Colonic mucosa (tissue), 4 donors: ENCODE measurements around the gene AARS2. TPM values are rescaled to one million over a fixed set of nuclear protein-coding genes. Genes with fewer than 3 reads are reported as not detected.

ENCODE experiments used
- DNase-seq: peaks from one replicate; pipeline ENCODE4 v3.0.0-alpha.2; 2020
- H3K27ac ChIP-seq: fragments of 200-600 bp; one replicate; pipeline ENCODE4 v1.8.0; 2021
- H3K27me3 ChIP-seq: fragments of 200-600 bp; one replicate; pipeline ENCODE4 v1.8.0; 2021
- H3K36me3 ChIP-seq: fragments of 200-600 bp; one replicate; pipeline ENCODE4 v1.8.0; 2021
- H3K4me1 ChIP-seq: fragments of 200-600 bp; one replicate; pipeline ENCODE4 v1.8.0; 2021; ENCODE audit warnings: mild to moderate bottlenecking
- H3K4me3 ChIP-seq: fragments of 200-600 bp; one replicate; pipeline ENCODE4 v1.8.0; 2021
- H3K9ac ChIP-seq, 2 donors: one replicate each; pipeline ENCODE4 v1.7.0; 2013; ENCODE audit warnings: control low read depth in 2 of 2, low read depth in 2 of 2, low read length in 2 of 2
- H3K9me3 ChIP-seq: fragments of 200-600 bp; one replicate; pipeline ENCODE4 v1.8.0; 2021
- intact Hi-C: fragments of 100-400 bp; cut with DNase I; formaldehyde crosslinking; loops from one replicate; pipeline ENCODE4 v1.14.1; 2022
- total RNA-seq, 2 donors: library from RNA; stranded (reverse); fragmentation: NEBNext Ultra II Directional in 1 of 2; extraction: Animal tissue kit (Norgen Biotek cat#: 25700) in 1 of 2; gene quantifications; one replicate each; pipeline ENCODE4 v1.2.1, GENCODE V29; 2021
- TF ChIP-seq, protein P1 (sequence below): fragments of 200-600 bp; IDR thresholded peaks from one replicate; pipeline ENCODE4 v1.8.0; 2022; ENCODE audit warnings: antibody characterized with exemption, mild to moderate bottlenecking
- donor health status: healthy.
- donor health status: DM: no; HTN: no; CAD: no.
- donor health status: DM: no; HTN: no; CAD: no.

Gene AARS2
- total RNA-seq, 2 donors from 2014 or later, result 9.0 to 27.7 TPM

DNA sequence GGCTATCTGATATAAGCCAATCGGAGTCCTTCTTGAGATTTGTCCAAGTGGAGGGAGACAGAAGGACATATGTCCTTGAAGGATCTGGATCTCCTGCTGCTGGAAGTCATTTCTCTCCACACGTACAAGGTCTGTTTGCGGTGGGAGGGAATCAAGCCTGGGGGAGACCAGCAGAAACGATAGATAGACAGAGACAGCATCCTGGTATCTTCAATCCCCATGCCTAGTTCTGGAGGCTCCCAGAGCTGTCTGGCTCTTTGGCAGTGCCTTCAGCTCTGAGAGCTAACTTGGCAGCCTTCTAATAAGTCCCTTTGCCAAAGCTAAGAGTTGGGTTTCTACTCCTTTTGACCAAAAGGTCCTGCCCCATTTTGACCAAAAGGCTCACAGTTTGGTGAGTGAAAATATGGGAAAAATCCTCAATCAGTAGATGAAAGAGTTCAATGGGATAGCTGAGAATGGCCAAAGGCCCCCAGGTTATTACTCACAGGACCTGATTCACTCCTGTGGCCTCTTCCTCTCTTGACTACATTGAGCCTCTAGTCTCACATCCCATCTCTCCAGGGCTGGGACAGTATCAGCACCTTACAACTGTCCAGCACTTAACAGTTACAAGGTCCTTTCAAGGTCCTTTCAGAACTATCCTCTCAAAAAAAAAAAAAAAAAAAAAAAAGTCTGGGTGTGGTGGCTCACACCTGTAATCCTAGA lies 20.3 kb downstream of the AARS2 start:
- Histone ChIP-seq H3K4me1 (peaks cover 9% of the 10 kb centered on the region), H3K36me3 (no peaks in the 10 kb centered on the region), H3K27ac (no peak overlapping the region), H3K27me3 (peaks cover 33% of the 10 kb centered on the region), H3K9me3 (no peaks in the 10 kb centered on the region), H3K4me3 (no peak overlapping the region), H3K9ac (no peak overlapping the region)
- DNase-seq, result no peak
- intact Hi-C loops, result no loop called here
- TF ChIP-seq, protein P1, sequence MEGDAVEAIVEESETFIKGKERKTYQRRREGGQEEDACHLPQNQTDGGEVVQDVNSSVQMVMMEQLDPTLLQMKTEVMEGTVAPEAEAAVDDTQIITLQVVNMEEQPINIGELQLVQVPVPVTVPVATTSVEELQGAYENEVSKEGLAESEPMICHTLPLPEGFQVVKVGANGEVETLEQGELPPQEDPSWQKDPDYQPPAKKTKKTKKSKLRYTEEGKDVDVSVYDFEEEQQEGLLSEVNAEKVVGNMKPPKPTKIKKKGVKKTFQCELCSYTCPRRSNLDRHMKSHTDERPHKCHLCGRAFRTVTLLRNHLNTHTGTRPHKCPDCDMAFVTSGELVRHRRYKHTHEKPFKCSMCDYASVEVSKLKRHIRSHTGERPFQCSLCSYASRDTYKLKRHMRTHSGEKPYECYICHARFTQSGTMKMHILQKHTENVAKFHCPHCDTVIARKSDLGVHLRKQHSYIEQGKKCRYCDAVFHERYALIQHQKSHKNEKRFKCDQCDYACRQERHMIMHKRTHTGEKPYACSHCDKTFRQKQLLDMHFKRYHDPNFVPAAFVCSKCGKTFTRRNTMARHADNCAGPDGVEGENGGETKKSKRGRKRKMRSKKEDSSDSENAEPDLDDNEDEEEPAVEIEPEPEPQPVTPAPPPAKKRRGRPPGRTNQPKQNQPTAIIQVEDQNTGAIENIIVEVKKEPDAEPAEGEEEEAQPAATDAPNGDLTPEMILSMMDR, result no peak

GRCh38 chr6:44291841-44292240 lies 21.3 kb downstream of the AARS2 start:
- Histone ChIP-seq H3K36me3 (no peaks in the 10 kb centered on the region), H3K4me3 (no peak overlapping the region), H3K27ac (no peak overlapping the region), H3K27me3 (peaks cover 25% of the 10 kb centered on the region), H3K9ac (no peak overlapping the region), H3K4me1 (no peaks in the 10 kb centered on the region), H3K9me3 (no peaks in the 10 kb centered on the region)
- DNase-seq, result no peak
- intact Hi-C loops, result no loop called here
- TF ChIP-seq, protein P1, result no peak

- H3K36me3 ChIP-seq, result no peaks in the 10 kb centered on the region
- no peak overlapping the region for H3K9ac ChIP-seq
- no peak overlapping the region for H3K4me3 ChIP-seq
- H3K9me3 ChIP-seq, result no peaks in the 10 kb centered on the region
- H3K27ac ChIP-seq, result no peak overlapping the region
- TF ChIP-seq, protein P1, result no peak
- intact Hi-C loops, result no loop called here
- no peak for DNase-seq
- H3K4me1 ChIP-seq, result no peaks in the 10 kb centered on the region
- peaks cover 7% of the 10 kb centered on the region for H3K27me3 ChIP-seq
These were observed 23.4 kb downstream of the AARS2 start for GRCh38 chr6:44289726-44290260.

DNA sequence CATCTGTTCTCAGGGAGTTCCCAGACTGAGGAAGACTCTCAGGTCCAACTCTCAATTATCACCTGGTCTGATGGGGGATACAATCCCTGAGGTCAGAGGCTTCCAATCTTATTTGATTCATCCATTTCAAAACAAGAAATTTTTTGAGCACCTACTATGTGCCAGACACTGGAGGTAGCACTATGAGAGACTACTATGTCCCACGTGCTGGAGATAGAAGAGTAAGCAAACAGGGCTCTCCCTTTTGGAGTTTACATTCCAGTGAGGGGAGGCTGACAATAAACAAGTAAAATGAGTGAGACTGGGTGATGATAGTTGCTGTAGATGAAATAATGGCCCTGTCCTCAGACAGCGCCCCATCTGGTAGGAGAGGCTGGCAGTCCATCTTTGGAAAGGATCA lies 26.4 kb downstream of the AARS2 start:
- no peak for DNase-seq
- Histone ChIP-seq H3K9me3 (no peaks in the 10 kb centered on the region), H3K4me1 (no peaks in the 10 kb centered on the region), H3K27me3 (peaks cover 7% of the 10 kb centered on the region), H3K9ac (no peak overlapping the region), H3K36me3 (no peaks in the 10 kb centered on the region), H3K27ac (no peak overlapping the region), H3K4me3 (no peak overlapping the region)
- TF ChIP-seq, protein P1, result no peak
- intact Hi-C loops, result no loop called here

- intact Hi-C loops, result no loop called here
- Histone ChIP-seq H3K4me3 (no peak overlapping the region), H3K27ac (no peak overlapping the region), H3K27me3 (peaks cover 7% of the 10 kb centered on the region), H3K9me3 (no peaks in the 10 kb centered on the region), H3K9ac (no peak overlapping the region), H3K4me1 (no peaks in the 10 kb centered on the region), H3K36me3 (no peaks in the 10 kb centered on the region)
- no peak for DNase-seq
- TF ChIP-seq, protein P1, result no peak
These were observed 26.9 kb downstream of the AARS2 start for GRCh38 chr6:44286285-44286565.
